HG03039 (cell line): ENCODE measurements around the gene CHKB.
A peak's percentile ranks its signal among the peaks of the same experiment; 100 is the strongest.

Experiments
- ATAC-seq: cut with Tn5 transposase; IDR thresholded peaks from one replicate; pipeline ENCODE4 v1.9.1; 2021; ENCODE audit warnings: mild to moderate bottlenecking, moderate library complexity; ENCODE audit not compliant: unreplicated experiment

Gene CHKB

GRCh38 chr22:50532824-50533796 lies 49.5 kb downstream of the CHKB start:
- ATAC-seq: no peak

- no peak for ATAC-seq
These were observed 50.5 kb downstream of the CHKB start for GRCh38 chr22:50531962-50532674.

GRCh38 chr22:50531546-50531961 lies 51.1 kb downstream of the CHKB start:
- ATAC-seq: no peak

GRCh38 chr22:50530877-50531545 lies 51.6 kb downstream of the CHKB start:
- no peak for ATAC-seq

GRCh38 chr22:50530580-50530876 lies 52.1 kb downstream of the CHKB start:
- no peak for ATAC-seq

- ATAC-seq: peak; percentile 19
These were observed 52.6 kb downstream of the CHKB start, which contains the start of gene TYMP for GRCh38 chr22:50529897-50530579. TSS of gene TYMP (minus strand) at chr22:50530012. CDS start at chr22:50529709, 303 bp downstream.

- ATAC-seq: no peak
These were observed 53.2 kb downstream of the CHKB start for GRCh38 chr22:50529416-50529896.
